NCI-H1436 (cell line): ENCODE measurements around the gene ADAMTSL1.

Experiments used
- DNase-seq: peaks from one replicate; lab custom pipeline; 2025; lab: John Stamatoyannopoulos, UW

The ADAMTSL1 gene

DNA sequence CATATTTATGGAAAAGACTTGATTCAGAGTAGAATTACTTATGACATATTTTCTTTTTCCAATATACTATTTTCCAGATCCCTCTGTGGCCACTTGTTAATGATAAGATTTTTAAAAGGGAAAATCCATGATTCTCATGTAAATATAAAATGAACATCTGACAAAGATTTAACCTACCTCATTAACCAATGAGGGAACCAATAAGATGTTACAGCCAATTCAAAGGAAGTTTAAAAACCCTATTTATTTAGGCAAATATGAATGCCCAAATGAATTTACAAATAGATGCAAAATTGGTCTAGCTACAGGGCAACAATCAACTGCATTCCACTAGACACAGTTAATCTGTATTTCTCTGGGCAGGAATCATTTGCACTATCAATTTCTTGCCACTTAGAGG lies 226.8 kb downstream of the ADAMTSL1 start:
- DNase-seq, result no peak

DNA sequence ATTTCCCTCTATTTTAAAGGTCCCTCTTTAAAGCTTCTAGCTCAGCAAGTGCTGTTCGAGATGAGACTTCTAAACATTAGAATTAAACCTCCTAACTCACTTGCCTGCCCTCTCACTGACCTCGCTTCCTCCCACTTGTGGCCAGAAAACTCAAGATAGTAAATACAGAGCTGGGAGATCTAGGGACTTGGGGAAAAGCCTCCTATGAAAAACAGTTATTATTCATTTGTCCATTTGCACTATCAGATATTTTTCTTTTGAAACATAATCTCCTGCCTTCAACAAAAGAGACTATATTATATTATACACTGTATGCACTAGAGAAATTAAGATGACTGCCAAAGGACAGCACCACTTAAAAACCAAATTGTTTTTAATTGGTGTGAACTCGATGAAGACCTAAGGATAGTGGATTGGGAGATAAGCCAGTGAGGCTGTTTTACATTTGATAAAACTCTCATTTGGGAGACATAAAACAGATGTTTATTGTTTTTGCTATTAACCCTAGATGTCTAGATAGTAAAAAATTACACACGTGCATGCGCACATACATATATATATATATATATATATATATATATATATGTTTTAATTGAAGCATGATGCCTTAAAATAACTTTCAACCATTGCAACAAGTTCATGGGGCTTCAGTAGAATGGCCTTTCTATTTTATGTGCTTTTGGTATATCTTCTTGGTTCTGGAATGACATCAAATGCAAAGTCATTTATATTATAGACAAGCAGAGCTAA lies 229.4 kb downstream of the ADAMTSL1 start:
- no peak for DNase-seq

DNA sequence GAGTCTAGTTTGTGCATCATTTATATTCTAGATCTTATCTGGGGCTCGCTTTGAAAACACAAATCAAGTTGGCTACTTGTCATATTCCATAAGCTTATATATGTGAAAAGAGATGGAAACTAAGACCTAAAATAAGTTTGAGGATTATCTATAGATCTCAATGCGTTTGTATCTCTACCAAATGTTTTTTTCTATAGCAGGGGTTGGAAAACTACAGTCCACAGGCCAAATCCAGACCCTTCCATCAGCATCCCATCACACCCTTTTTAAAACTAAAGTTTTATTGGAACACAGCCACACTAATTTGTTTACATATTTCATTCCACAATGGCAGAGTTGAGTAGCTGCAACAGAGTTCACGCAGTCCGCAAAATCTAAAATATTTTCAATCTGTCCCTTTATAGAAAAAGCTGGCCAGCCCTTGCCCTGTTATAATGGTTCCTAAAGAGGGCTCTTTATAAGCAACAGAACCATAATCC lies 230.0 kb downstream of the ADAMTSL1 start:
- DNase-seq, result no peak

DNA sequence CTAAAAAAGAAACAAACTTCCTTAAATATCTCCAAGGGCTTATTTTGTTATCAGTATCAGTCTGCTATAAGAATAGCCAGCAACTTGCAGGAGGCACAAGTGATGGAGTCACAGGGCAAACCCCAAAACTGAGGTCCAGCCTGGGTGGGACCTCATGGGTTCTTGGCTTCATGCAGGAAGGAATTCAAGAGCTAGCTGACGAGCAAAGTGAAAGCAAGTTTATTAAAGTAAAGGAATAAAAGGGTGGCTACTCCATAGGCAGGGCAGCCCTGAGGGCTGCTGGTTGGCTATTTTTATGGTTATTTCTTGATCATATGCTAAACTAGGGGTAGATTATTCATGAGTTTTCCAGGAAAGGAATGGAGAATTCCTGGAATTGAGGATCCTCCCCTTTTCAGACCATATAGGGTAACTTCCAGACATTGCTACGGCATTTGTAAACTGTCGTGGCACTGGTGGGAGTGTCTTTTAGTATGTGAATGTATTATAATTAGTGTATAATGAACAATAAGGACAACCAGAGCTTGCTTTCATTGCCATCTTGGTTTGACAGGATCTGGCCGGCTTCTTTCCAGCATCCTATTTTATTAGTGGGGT lies 231.9 kb downstream of the ADAMTSL1 start:
- DNase-seq, result no peak

DNA sequence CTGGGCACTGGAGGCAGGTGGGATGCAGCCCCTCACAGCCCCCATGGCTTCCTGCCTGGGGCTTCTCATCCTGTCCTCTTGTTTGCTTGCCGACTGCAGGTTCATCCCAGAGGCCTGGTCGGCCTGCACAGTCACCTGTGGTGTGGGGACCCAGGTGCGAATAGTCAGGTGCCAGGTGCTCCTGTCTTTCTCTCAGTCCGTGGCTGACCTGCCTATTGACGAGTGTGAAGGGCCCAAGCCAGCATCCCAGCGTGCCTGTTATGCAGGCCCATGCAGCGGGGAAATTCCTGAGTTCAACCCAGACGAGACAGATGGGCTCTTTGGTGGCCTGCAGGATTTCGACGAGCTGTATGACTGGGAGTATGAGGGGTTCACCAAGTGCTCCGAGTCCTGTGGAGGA lies 232.7 kb downstream of the ADAMTSL1 start:
- DNase-seq, result no peak

DNA sequence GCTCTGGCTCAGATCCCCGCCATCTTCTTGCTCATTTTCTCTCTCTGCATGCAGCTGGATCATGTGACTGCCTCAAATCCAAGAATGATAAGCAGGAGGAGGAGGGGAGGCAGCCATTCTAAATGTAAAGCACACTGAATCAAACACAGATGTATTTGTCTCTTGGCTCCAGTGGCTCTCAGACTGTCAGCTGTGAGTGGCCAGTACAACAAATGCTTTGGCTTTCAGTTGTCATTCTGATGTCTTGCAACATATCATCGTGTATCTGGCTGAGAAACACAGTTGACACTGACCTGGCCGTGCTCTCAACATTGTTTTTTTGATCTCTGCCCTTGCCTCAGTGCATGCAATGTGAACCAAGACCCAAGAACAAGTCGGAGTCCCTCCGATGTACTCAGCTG lies 233.1 kb downstream of the ADAMTSL1 start:
- DNase-seq, result no peak

DNA sequence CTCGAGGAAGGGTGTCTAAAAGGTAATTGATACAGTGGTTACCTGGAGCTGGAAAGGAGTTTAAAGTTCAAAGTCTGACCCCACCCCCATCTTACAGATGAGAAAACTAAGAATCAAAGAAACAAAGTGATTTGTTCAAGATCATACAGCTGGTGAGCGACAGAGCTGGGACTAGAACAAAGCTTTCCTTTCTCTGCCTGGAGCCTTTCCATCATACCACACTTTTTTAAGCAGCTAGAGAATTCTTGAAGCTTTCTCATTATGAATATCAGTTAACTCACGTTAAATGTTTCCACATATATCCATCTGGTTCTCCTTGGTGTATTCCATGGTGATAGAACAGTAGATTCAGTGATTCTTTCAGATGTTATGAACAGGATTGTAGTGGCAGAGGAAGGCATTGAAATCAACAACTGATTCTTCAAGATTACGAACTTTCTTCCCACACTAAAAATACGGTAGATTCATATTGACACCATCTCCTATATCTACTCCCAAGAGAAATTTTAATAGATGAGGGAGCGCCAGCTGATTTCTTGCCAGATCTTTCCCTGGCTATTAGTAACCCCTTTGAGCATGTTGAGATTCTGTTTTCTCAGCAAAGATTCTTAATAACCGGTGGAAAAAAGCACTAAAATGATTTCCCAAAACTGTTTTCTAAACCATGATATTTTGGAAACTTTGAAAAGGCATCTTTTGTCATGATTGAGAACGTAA lies 233.7 kb downstream of the ADAMTSL1 start:
- DNase-seq, result no peak

DNA sequence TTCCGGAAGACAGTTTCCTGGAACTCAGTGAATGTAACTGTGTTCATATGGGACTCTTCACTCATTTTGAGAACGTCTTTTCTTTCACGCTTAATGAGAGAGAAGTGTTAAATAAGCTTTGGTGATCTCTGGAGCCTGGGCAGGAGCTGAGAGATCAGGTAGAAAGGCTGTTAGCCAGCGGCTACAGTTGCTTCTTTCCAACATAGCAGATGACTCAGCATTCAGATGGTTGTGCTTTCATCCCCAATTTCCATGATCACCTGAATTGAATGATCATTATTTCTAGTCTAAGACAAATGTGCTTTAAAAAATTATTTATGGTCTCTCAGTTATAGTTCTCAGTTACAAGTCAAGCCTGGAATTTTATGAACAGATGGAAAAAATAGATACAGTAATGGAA lies 234.5 kb downstream of the ADAMTSL1 start:
- DNase-seq, result no peak

DNA sequence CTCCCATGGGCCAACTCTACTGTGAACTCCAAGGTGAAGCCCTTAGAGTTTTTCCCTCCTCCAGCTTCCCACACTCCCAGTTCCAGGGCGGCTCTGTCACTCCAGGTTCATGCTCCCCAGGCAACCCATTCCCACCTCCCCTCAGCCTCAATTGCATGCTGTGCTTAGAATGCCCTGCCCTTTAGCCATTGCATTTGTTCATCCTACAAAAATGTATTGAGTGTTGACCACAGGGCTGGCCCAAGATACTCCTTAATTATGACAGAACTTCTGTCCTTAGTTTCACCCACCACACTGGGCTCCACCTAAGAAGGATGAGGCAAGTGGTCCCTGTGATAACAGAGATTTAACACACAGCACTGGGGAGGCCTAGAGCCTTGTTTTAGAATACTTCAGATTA lies 236.1 kb downstream of the ADAMTSL1 start:
- DNase-seq, result no peak

DNA sequence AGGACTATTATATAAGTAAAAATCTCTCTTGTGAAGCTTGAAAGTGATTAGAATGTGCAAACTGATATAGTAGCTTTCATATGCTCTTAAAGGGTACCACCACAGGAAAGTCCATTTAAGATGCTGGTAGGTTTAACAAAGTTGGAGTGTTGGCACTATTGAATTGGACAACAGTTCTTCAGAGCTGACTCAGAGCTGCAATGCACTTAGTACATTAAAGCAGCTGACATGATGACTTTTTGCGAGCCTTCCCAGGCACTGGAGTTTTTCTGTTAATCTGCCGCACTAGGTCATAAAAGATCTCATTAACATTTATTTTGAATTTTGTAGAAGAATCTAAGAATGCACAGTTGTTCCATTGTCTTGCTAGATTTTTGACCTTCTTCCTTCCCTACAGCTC lies 243.8 kb downstream of the ADAMTSL1 start:
- DNase-seq, result no peak

DNA sequence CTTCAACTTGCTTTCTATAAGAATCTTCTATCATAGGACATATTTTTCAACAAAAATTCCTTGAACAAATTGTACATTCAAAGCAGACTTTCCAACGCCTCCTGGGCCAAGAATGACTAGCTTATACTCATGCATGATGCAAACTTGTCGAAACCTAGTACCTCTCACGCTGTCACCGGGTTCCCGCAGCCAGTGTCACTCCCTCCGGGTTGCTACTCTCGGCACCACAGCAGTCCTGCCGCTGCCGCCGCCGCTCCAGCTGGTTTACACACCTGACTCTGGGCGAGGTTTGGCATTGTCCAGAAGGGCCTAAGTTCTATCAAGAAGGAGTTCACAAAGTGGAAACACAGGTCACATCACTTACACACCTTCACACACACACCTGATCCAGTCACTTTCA lies 244.4 kb downstream of the ADAMTSL1 start:
- no peak for DNase-seq

DNA sequence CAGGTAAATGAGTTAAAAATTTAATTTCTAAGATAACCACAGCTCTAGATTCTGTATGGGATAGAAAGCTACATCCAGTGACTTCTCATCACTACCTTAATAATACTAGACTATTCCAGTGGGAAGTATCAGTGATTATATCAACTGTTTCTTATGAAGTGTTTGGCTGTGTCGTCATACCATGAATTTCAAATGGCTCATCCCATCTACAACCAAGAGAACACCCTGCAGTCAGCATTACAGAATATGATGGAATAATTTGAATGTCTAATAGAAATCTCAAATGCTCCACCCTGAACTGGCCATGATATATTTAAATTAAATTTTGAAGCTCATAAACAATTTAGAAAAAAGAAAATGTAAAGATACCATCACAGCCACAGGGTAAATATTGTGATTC lies 245.0 kb downstream of the ADAMTSL1 start:
- DNase-seq, result no peak

DNA sequence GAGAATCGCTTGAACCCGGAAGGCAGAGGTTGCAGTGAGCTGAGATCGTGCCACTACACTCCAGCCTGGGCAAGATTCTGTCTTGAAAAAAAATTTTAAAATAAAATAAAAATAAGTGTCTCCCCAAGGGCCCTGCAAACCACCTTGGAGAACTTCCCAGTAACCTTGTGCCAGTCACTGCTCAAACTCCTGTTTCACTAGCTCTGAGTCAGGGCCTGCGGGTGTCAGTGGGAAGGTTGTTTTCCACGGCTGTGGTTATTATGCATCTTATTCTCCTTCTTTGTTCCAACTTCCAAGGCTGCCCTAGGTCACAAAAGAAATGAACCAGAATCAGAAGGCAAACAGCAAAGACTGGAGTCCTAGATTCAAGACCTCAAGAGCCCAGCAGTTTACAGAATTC lies 246.7 kb downstream of the ADAMTSL1 start:
- no peak for DNase-seq

DNA sequence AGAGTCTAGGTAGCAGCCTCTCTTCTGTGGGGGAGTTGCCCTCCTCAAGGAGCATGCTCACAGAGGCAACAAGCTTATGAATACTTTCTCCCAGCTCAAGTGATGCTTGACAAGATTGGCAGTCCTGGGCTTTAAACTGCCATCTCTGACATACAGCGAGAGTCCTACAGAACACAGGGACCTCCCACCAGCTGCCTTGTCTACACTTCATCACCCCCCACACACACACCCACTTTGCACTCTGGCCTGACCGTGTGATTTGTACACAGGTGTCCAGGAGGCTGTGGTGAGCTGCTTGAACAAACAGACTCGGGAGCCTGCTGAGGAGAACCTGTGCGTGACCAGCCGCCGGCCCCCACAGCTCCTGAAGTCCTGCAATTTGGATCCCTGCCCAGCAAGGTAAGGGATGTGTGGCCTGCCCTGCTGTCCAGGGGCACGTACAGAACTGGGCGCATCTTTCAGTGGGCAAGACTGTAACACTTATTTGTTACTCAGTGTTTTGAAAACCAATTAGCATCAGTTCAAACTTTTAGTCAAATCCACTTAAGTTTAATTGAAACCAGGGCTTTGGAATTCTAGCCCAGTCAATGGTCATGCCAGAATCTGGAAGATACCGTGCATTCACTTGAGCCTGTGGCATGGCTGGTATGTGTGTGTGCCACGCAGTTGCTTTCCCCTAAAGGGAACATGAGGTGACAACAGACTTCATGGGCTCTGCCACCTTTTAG lies 247.5 kb downstream of the ADAMTSL1 start:
- no peak for DNase-seq

DNA sequence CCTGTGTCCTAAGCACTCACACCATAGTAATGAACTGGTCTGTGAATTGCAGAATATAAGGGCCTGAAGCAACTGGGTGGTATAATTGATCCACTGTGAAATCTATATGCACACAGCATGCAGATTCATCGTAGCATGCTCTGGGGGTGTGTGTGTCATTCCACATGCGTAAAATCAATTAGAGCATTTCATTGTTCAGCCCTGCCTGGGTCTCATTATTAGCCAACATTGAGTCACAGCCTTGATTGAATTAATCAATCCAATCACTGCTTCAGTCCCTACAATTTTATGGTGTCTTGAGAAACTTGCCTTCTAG lies 248.0 kb downstream of the ADAMTSL1 start:
- DNase-seq, result no peak

DNA sequence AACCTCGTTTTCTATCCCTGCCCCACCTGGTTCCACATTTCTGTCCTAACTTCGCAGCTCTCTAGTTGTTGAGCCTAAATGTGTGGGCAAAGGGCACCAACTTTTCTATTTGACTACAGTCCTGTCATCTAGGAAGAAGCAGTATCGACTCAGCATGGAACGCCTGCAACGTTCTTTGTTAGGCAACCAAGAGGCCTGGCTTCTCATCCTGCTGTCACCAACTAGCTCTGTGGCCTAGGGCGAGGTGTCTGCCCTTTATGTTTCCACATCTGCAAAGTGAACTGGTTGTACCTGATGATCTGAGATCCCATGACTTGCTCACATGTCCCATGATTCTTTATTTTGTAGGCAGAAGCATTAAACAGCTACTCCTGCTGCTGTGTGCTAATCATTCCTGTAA lies 248.9 kb downstream of the ADAMTSL1 start:
- no peak for DNase-seq

DNA sequence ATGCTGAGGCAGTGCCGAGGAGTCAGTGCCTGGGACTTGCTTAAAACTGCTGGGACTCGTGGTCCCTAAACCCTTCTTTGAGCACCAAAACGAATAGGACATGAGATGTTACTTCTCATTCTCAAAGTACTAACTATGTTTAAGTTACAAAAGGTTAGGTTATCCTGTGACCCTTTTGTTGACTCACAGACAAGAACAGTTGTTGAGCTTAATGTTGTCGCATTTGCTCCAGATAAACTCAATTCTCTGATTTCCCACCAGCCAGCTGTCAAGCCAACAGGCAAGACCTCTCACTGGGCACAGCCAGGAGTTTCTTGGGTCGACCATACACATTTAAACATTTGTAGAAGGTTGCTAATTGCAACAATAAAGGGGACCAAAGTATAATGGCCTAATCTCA lies 249.4 kb downstream of the ADAMTSL1 start:
- no peak for DNase-seq

DNA sequence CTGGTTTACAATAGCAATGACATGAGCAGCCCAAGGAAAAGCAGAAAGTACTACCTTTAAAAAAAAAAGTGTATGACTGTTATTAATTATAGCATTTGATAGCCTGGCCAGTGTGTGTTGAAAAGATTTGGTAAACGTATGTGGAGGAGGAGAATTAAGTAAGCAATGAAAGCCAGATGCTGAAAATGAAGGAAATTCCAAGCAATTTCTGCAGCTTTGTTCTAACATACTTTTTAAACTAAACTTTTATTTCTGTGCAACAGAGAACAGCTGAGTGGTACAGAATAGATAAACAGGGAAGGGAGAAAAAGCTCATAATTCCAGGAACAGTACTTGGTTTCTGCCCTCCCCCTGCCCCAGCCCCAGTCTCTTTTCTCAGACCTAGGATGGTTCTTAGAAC lies 252.6 kb downstream of the ADAMTSL1 start:
- no peak for DNase-seq

DNA sequence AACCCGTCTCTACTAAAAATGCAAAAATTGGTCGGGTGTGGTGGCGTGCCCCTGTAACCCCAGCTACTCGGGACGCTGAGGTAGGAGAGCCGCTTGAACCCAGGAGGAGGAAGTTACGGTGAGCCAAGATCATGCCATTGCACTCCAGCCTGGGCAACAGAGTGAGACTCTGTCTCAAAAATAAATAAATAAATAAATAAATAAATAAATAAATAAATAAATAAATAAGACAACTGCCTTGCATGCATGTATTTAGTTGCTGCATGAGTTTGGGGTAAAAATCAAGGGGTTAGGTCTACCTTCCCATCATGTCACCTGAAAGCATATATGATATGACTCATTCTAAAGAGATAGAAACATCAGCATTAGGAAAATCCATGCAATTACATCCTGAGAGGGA lies 254.0 kb downstream of the ADAMTSL1 start:
- DNase-seq, result no peak

DNA sequence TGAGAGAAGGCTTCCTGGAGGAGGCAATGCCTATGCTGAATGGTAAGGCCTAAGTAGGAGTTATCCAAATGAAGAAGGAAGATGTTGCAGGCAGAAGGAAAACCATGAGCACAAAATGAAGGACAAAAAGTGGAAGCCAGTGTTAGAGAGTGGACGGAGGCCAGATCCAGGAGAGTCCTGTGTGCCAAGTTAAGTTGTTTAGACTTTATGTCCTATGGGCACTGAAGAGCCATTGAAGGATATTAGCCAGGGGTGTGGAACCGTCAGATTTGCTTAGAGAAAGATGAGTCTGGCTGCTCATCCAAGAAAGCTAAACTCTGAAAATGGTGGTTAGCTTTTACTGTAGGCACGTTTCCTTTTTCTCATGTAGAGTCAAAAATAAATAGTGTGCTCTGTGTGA lies 254.7 kb downstream of the ADAMTSL1 start:
- no peak for DNase-seq

DNA sequence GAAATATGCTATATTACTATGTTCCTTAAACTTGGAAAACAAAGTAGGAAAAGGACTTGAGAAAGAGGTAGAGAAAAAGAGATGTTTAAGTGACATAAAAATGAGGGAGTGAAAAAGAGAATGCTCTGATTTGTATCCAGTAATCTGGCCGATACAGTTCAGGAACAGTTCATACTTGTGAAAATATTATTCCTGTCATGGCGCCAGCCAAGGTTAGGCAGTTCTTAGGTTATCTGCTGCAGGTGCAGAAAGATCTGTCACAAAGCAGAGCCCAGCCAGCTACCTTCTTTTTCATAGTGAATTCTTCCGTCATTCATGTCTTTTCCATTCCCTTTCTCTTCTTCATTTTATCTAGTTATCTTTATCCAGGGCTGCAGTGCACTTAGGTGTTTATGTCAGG lies 256.3 kb downstream of the ADAMTSL1 start:
- DNase-seq, result no peak

DNA sequence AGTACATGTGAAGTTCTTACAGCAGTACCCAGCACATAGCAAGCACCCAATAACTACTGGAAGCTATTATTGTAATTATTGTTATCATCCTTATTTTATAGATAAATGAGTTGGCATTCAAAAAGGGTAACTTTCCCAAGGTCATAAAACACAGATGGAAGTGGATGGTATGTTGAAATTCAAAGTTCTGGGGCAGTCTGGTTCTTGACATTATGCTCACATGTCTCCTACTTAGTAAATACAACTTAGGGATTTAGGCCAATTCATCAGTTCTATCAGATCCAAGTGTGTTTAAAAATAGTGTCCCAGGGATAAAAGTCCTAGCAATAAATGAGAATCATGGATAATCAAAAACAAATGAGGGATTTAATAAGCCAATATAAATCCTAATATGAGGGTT lies 265.2 kb downstream of the ADAMTSL1 start:
- DNase-seq, result no peak
